Right lobe of liver (tissue), 6 donors: ENCODE results near the gene EIF3J. TPM values are rescaled to one million over a fixed set of nuclear protein-coding genes. Genes with fewer than 3 reads are reported as not detected.

Source experiments
- ATAC-seq, 4 donors: fragments of 200-7000 bp; cut with Tn5 transposase; one replicate each; pipeline ENCODE4 v1.9.1; 2020; ENCODE audit warnings: mild to moderate bottlenecking in 4 of 4, moderate library complexity in 4 of 4
- DNase-seq, 3 donors: peaks; one replicate each; pipeline ENCODE4 v3.0.0-alpha.2; 2020
- H3K27ac ChIP-seq, 3 donors: fragments of 200-600 bp; one replicate each; pipeline ENCODE4 v1.8.0; 2022
- H3K27me3 ChIP-seq, 2 donors: fragments of 200-600 bp; one replicate each; pipeline ENCODE4 v1.8.0; 2022
- H3K36me3 ChIP-seq, 4 donors: fragments of 200-600 bp; sonication (generic) in 1 of 4; one replicate each; pipeline versions ENCODE4 v1.5.1 to v1.8.0; 2017 to 2022; ENCODE audit warnings: control low read depth in 1 of 4
- H3K4me1 ChIP-seq, 4 donors: fragments of 200-600 bp; sonication (generic) in 1 of 4; one replicate each; pipeline versions ENCODE4 v1.5.1 to v1.8.0; 2017 to 2022; ENCODE audit warnings: control low read depth in 1 of 4
- H3K4me3 ChIP-seq, 3 donors: fragments of 200-600 bp; one replicate each; pipeline ENCODE4 v1.8.0; 2022
- H3K9me3 ChIP-seq, 4 donors: fragments of 200-600 bp; sonication (generic) in 1 of 4; one replicate each; pipeline versions ENCODE4 v1.5.1 to v1.8.0; 2017 to 2022; ENCODE audit warnings: control low read depth in 1 of 4
- CTCF ChIP-seq, 4 donors: fragments of 200-600 bp in 3 of 4; fragments of 450-650 bp in 1 of 4; IDR thresholded peaks; one replicate each; pipeline versions ENCODE4 v1.5.1 to v1.8.0; 2016 to 2022; ENCODE audit warnings: antibody characterized with exemption in 4 of 4, mild to moderate bottlenecking in 2 of 4
- POLR2A ChIP-seq: fragments of 450-650 bp; IDR thresholded peaks from one replicate; pipeline ENCODE4 v1.6.1; 2017; ENCODE audit warnings: antibody characterized with exemption, mild to moderate bottlenecking
- WGBS: methylation state at CpG from one replicate; pipeline ENCODE4 v1.1.6; 2018; ENCODE audit warnings: low coverage, low lambda C conversion rate; ENCODE audit not compliant: insufficient coverage; ENCODE audit errors: missing lambda C conversion rate; 5-methylcytosine and 5-hydroxymethylcytosine counted together
- intact Hi-C, 2 donors: fragments of 100-400 bp; cut with DNase I; formaldehyde crosslinking; loops; one replicate each; pipeline versions ENCODE4 v1.11.2 to v1.14.1; 2022
- total RNA-seq, 6 experiments: library from RNA; depleted of rRNA in 2 of 6; stranded (reverse); fragments of >200 nt in 2 of 6; fragmentation: NEBNext Ultra II Directional in 3 of 6; extraction: Animal tissue kit (Norgen Biotek cat#: 25700) in 3 of 6; gene quantifications; one replicate each; pipeline versions ENCODE4 v1.1.0 to v1.2.4, GENCODE V29; 2016 to 2023
- donor health status: DM: no; HTN: yes; CAD: no.
- donor health status: DM: no; HTN: no; CAD: no.
- donor health status: DM: no; HTN: no; CAD: no.
- donor health status: DM: no; HTN: yes; CAD: no.
- donor health status: DM: no; HTN: yes; CAD: no.

The EIF3J gene
- total RNA-seq, 6 experiments from 2014 or later, result 30.1 to 59.8 (median 45.9) TPM

- WGBS, result 75% methylated on average over 1 of the region's 1 CpG
- H3K27ac ChIP-seq, result no peak overlapping the region
- DNase-seq (no peak), ATAC-seq (no peak)
- peaks cover 0 to 79% (median 22%) of the 10 kb centered on the region in 4 donors for H3K36me3 ChIP-seq
- H3K27me3 ChIP-seq, result no peaks in the 10 kb centered on the region
- intact Hi-C loops, result no loop called here
- H3K4me1 ChIP-seq, result no peaks in the 10 kb centered on the region
- TF ChIP-seq CTCF (IDR thresholded peaks at IDR 0.05) (no peak), POLR2A (no peak)
- H3K4me3 ChIP-seq, result no peak overlapping the region
- no peaks in the 10 kb centered on the region for H3K9me3 ChIP-seq
Observed at GRCh38 chr15:44598066-44598465, 61.1 kb downstream of the EIF3J start.

GRCh38 chr15:44598892-44599291 lies 61.9 kb downstream of the EIF3J start:
- H3K36me3 ChIP-seq, result peaks cover 0 to 79% (median 25%) of the 10 kb centered on the region in 4 donors
- 79% methylated on average over 5 of the region's 5 CpGs for WGBS
- intact Hi-C loops, result no loop called here
- H3K4me3 ChIP-seq, result no peak overlapping the region
- H3K9me3 ChIP-seq, result no peaks in the 10 kb centered on the region
- DNase-seq, result no peak
- H3K27ac ChIP-seq, result no peak overlapping the region
- H3K4me1 ChIP-seq, result no peaks in the 10 kb centered on the region
- ATAC-seq, result no peak
- no peaks in the 10 kb centered on the region for H3K27me3 ChIP-seq
- TF ChIP-seq POLR2A, result no peak
- TF ChIP-seq CTCF (IDR thresholded peaks at IDR 0.05), result no peak

GRCh38 chr15:44603126-44603525 lies 66.2 kb downstream of the EIF3J start:
- no peak overlapping the region for H3K27ac ChIP-seq
- intact Hi-C loops, result no loop called here
- no peaks in the 10 kb centered on the region for H3K9me3 ChIP-seq
- peaks cover 0 to 72% (median 30%) of the 10 kb centered on the region in 4 donors for H3K36me3 ChIP-seq
- no peak overlapping the region for H3K4me3 ChIP-seq
- ATAC-seq (no peak), DNase-seq (no peak)
- TF ChIP-seq CTCF (IDR thresholded peaks at IDR 0.05), result no peak
- H3K27me3 ChIP-seq, result no peaks in the 10 kb centered on the region
- no peaks in the 10 kb centered on the region for H3K4me1 ChIP-seq
- WGBS, result 100% methylated on average over 2 of the region's 2 CpGs

- Histone ChIP-seq H3K27ac (no peak overlapping the region), H3K27me3 (no peaks in the 10 kb centered on the region), H3K4me1 (no peaks in the 10 kb centered on the region), H3K9me3 (no peaks in the 10 kb centered on the region), H3K36me3 (peaks cover 0 to 71% (median 35%) of the 10 kb centered on the region in 4 donors), H3K4me3 (no peak overlapping the region)
- DNase-seq (no peak), ATAC-seq (no peak)
- no peak for TF ChIP-seq POLR2A
- no peak for TF ChIP-seq CTCF (IDR thresholded peaks at IDR 0.05)
- WGBS, result 82% methylated on average over 1 of the region's 1 CpG
- intact Hi-C loops, result no loop called here
Observed at GRCh38 chr15:44606740-44607139, 69.8 kb downstream of the EIF3J start.

Other genes starting within 250 kb of the EIF3J start
- 10 to 100 TPM; 37.6 to 53.3 (median 47.8) TPM for gene GOLM2, start 248.4 kb upstream of the EIF3J start, total RNA-seq
- 10 to 100 TPM in 4 of 6 experiments, 1 to 10 TPM in 2; 7.6 to 26.1 (median 15.0) TPM for gene CTDSPL2, start 109.5 kb upstream of the EIF3J start, total RNA-seq
- 10 to 100 TPM; 35.4 to 55.6 (median 40.8) TPM for gene SPG11, start 126.5 kb downstream of the EIF3J start, total RNA-seq
- 1 to 10 TPM in 2 of 6 experiments, under 1 TPM in 4; 0.28 to 1.9 (median 0.71) TPM for gene PATL2, start 174.2 kb downstream of the EIF3J start, total RNA-seq
- 1,000 to 10,000 TPM in 5 of 6 experiments, 100 to 1,000 TPM in 1; 894 to 5,671 (median 2,154) TPM for gene B2M, start 174.4 kb downstream of the EIF3J start, total RNA-seq
- 10 to 100 TPM in 1 of 6 experiments, 1 to 10 TPM in 5; 3.8 to 16.9 (median 6.5) TPM for gene TRIM69, start 199.4 kb downstream of the EIF3J start, total RNA-seq